ENCODE data around the gene PIGP. TPM values are rescaled to one million over a fixed set of nuclear protein-coding genes. Genes with fewer than 3 reads are reported as not detected.
"Not testable (repeated sequence)": the region's sequence is repeated elsewhere in the genome, so short reads cannot be mapped to it uniquely, and the experiment has no call there.

Gene PIGP
- total RNA-seq, 4 donors from 2014 or later, result 21.8 to 31.8 (median 25.5) TPM

DNA sequence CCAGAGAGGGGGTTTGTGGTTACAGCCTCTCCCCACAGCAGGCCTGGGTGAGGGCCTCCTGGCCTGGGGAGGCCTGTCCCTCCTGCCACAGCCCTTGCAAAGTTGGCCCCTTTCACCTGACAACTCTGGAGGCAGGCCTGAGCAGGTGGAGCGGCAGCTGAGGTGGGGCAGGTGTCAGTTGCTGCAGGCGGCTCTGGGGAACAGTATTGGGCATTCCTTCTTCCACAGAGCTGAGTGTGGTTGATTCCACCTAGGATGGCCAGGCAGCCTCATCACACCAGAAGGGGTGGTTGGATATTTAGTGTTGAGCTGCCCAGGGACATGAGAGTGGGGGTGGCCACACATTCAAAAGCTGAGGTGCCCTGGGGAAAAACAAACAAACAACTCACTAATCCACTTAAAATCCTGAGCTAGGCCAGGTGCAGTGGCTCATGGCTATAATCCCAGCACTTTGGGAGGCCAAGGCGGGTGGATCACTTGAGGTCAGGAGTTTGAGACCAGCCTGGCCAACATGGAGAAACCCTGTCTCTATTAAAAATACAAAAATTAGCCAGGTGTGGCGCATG, 31.1 kb downstream of the PIGP start:
- DNase-seq (no peak), ATAC-seq (no peak)
- no peak overlapping the region for H3K27ac ChIP-seq
- no peaks in the 10 kb centered on the region for H3K36me3 ChIP-seq
- intact Hi-C loops (cut with DNase I; ENCODE audit: low total_unique reads) (no loop called here), in situ Hi-C loops (cut with MboI; ENCODE audit: low sequenced_read_pairs in 4 of 4) (no loop called here)
- H3K4me3 ChIP-seq, result no peak overlapping the region
- H3K9me3 ChIP-seq, result no peaks in the 10 kb centered on the region
- H3K4me1 ChIP-seq, result no peaks in the 10 kb centered on the region
- TF ChIP-seq POLR2A (IDR thresholded peaks at IDR 0.05), result no peak
- TF ChIP-seq, protein P1, sequence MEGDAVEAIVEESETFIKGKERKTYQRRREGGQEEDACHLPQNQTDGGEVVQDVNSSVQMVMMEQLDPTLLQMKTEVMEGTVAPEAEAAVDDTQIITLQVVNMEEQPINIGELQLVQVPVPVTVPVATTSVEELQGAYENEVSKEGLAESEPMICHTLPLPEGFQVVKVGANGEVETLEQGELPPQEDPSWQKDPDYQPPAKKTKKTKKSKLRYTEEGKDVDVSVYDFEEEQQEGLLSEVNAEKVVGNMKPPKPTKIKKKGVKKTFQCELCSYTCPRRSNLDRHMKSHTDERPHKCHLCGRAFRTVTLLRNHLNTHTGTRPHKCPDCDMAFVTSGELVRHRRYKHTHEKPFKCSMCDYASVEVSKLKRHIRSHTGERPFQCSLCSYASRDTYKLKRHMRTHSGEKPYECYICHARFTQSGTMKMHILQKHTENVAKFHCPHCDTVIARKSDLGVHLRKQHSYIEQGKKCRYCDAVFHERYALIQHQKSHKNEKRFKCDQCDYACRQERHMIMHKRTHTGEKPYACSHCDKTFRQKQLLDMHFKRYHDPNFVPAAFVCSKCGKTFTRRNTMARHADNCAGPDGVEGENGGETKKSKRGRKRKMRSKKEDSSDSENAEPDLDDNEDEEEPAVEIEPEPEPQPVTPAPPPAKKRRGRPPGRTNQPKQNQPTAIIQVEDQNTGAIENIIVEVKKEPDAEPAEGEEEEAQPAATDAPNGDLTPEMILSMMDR (IDR thresholded peaks at IDR 0.05 in 4 of 5, conservative IDR thresholded peaks at IDR 0.05 in 1 of 5), result no peak
- H3K27me3 ChIP-seq, result no peaks in the 10 kb centered on the region

DNA sequence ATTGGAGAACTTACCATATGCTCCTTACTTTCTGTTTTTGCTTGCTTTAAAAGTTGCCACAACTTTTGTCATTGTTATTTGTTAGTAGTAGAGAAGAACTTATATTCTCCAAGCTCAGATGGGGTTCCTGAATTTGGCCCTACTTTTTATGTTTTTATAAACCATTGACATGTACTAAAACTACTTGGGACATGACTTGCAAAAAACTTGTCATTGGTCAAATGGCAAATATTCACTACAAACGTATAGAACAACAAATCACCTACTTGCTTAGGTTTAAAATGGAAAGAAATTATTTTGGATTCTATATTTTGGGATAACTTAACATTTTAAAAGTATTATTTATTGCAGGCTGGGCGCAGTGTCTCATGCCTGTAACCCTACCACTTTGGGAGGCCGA, 32.7 kb downstream of the PIGP start:
- Histone ChIP-seq H3K27ac (no peak overlapping the region), H3K36me3 (no peaks in the 10 kb centered on the region), H3K4me3 (no peak overlapping the region), H3K9me3 (no peaks in the 10 kb centered on the region), H3K4me1 (no peaks in the 10 kb centered on the region), H3K27me3 (no peaks in the 10 kb centered on the region)
- TF ChIP-seq, protein P1 (IDR thresholded peaks at IDR 0.05 in 4 of 5, conservative IDR thresholded peaks at IDR 0.05 in 1 of 5), result no peak
- TF ChIP-seq POLR2A (IDR thresholded peaks at IDR 0.05), result no peak
- no peak for ATAC-seq
- DNase-seq, result no peak
- in situ Hi-C loops (cut with MboI; ENCODE audit: low sequenced_read_pairs in 4 of 4), result no loop called here
- intact Hi-C loops (cut with DNase I; ENCODE audit: low total_unique reads), result no loop called here

DNA sequence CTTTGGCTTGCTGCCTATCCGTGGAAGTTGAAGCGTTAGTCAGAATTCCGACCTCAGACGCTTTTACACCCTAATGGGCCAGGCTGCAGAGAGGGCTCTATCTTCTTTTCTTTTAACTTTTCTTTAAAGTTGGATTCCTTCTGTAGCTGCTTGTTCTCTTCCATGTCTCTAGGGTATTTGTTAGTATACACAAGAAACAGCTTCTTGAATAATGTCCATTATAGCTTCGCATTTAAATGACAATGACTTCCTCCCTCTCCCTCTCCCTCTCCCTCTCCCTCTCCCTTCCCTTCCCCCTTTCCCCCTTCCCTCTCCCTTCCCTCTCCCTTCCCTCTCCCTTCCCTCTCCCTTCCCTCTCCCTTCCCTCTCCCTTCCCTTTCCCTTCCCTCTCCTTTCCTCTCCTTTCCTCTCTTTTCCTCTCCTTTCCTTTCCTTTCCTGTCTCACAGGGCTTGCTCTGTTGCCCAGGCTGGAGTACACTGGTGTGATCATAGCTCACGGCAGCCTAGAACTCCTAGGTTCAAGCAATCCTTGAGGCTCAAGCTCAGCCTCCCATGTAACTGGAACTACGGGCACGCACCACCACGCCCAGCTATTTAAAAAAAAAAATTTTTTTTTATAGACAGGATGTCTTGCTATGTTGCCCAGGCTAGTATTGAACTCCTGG, 33.3 kb downstream of the PIGP start:
- intact Hi-C loops (cut with DNase I; ENCODE audit: low total_unique reads), result no loop called here
- H3K4me1 ChIP-seq, result no peaks in the 10 kb centered on the region
- no peaks in the 10 kb centered on the region for H3K9me3 ChIP-seq
- H3K36me3 ChIP-seq, result no peaks in the 10 kb centered on the region
- TF ChIP-seq, protein P1 (IDR thresholded peaks at IDR 0.05 in 4 of 5, conservative IDR thresholded peaks at IDR 0.05 in 1 of 5), result no peak
- TF ChIP-seq POLR2A (IDR thresholded peaks at IDR 0.05), result no peak
- H3K27me3 ChIP-seq, result no peaks in the 10 kb centered on the region
- DNase-seq, result no peak
- no peak for ATAC-seq
- in situ Hi-C loops (cut with MboI; ENCODE audit: low sequenced_read_pairs in 4 of 4), result no loop called here
- no peak overlapping the region for H3K4me3 ChIP-seq
- no peak overlapping the region for H3K27ac ChIP-seq

DNA sequence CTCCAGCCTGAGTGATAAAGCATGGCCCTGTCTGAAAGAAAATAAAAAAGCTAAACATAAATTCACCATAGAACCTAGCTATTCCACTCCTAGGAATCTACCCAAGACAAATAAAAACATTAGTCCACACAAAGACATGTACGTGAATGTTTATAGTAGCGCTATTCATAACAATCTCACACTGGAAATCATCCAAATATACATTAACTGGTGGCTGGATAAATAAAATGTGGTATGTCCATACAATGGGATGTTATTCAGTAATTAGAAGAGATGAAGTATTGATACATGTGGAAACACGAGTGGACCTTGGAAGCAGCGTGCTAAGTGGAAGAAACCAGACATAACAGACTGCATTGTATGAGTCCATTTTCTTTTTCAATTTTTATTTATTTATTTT, 36.7 kb downstream of the PIGP start:
- in situ Hi-C loops (cut with MboI; ENCODE audit: low sequenced_read_pairs in 4 of 4) (no loop called here), intact Hi-C loops (cut with DNase I; ENCODE audit: low total_unique reads) (no loop called here)
- Histone ChIP-seq H3K4me3 (no peak overlapping the region), H3K27me3 (no peaks in the 10 kb centered on the region), H3K4me1 (no peaks in the 10 kb centered on the region), H3K9me3 (no peaks in the 10 kb centered on the region), H3K27ac (no peak overlapping the region), H3K36me3 (no peaks in the 10 kb centered on the region)
- ATAC-seq, result no peak
- TF ChIP-seq, protein P1 (IDR thresholded peaks at IDR 0.05 in 4 of 5, conservative IDR thresholded peaks at IDR 0.05 in 1 of 5), result no peak
- TF ChIP-seq POLR2A (IDR thresholded peaks at IDR 0.05), result no peak
- no peak for DNase-seq

- ATAC-seq; in situ Hi-C loops (cut with MboI; ENCODE audit: low sequenced_read_pairs in 4 of 4); H3K4me3 ChIP-seq; H3K9me3 ChIP-seq; H3K4me1 ChIP-seq; DNase-seq; H3K27ac ChIP-seq; H3K36me3 ChIP-seq; H3K27me3 ChIP-seq; intact Hi-C loops (cut with DNase I; ENCODE audit: low total_unique reads): not testable (repeated sequence)
Measured at GRCh38 chr21:37034394-37034793, 38.5 kb downstream of the PIGP start.

All from gastrocnemius medialis (tissue), 4 donors.